NT2/D1 (cell line): ENCODE measurements around the gene LRRTM4.

Experiments used
- SUZ12 ChIP-seq: IDR thresholded peaks from 2 replicates; pipeline ENCODE4 v1.6.1; 2011; ENCODE audit not compliant: insufficient read length, insufficient read depth; ENCODE audit errors: extremely low read depth
- YY1 ChIP-seq: IDR thresholded peaks from 2 replicates; pipeline ENCODE4 v1.6.1; 2011; ENCODE audit not compliant: insufficient read length, insufficient read depth
- ZNF274 ChIP-seq: IDR thresholded peaks from 2 replicates; pipeline ENCODE4 v1.6.1; 2011; ENCODE audit warnings: mild to moderate bottlenecking, low read depth, low read length

DNA sequence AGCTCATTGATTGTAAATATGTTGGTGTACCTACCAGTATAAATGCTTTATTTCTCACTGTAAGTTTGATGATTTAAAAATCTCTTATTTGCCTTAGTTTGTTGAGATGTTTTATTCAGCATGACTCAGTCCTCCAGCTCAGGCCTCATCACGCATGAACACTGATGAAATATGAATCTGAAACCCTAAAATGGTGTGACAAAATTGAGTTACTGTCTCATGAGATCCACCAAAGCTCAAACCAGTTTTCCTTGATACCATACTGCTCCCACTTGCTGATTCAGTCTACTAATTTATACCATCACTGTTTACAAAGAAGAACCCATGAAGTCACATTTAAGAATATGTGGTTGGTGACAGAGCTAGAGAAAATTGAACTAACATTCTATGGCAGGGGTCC, 524.9 kb downstream of the LRRTM4 start:
- no peak for TF ChIP-seq ZNF274
- no peak for TF ChIP-seq SUZ12
- no peak for TF ChIP-seq YY1
